Lung (tissue), 12 donors: Measurements from ENCODE around the gene KNDC1. TPM values are rescaled to one million over a fixed set of nuclear protein-coding genes. Genes with fewer than 3 reads are reported as not detected.

ENCODE experiments used
- ATAC-seq: fragments of 200-7000 bp; cut with Tn5 transposase; one replicate; pipeline ENCODE4 v1.9.1; 2020; ENCODE audit warnings: moderate number of reproducible peaks; ENCODE audit not compliant: insufficient read depth, low FRiP score
- DNase-seq, 3 donors: peaks; one replicate each; pipeline ENCODE4 v3.0.0-alpha.2; 2013 to 2017
- H3K27ac ChIP-seq, 2 donors: one replicate each; pipeline ENCODE4 v1.5.1; 2013; ENCODE audit warnings: mild to moderate bottlenecking in 2 of 2, moderate library complexity in 2 of 2, control low read depth in 1 of 2, inconsistent platforms in 1 of 2, low read depth in 1 of 2, low read length in 1 of 2
- H3K27me3 ChIP-seq, 3 donors: one replicate each; pipeline ENCODE4 v1.5.1; 2013; ENCODE audit warnings: low read length in 2 of 3; ENCODE audit not compliant: control insufficient read depth in 3 of 3, insufficient read depth in 3 of 3
- H3K36me3 ChIP-seq, 4 donors: one replicate each; pipeline ENCODE4 v1.5.1; 2013; ENCODE audit warnings: low read length in 4 of 4, mild to moderate bottlenecking in 1 of 4, moderate library complexity in 1 of 4; ENCODE audit not compliant: control insufficient read depth in 4 of 4, insufficient read depth in 4 of 4
- H3K4me1 ChIP-seq, 5 donors: one replicate each; pipeline ENCODE4 v1.5.1; 2013; ENCODE audit warnings: low read length in 5 of 5, mild to moderate bottlenecking in 2 of 5, moderate library complexity in 1 of 5; ENCODE audit not compliant: control insufficient read depth in 5 of 5, insufficient read depth in 5 of 5
- H3K4me3 ChIP-seq: one replicate; pipeline ENCODE4 v1.5.1; 2013; ENCODE audit warnings: mild to moderate bottlenecking, control low read depth, moderate library complexity
- H3K9ac ChIP-seq, 2 donors: one replicate each; pipeline ENCODE4 v1.5.1; 2013; ENCODE audit warnings: low read length in 2 of 2, control low read depth in 1 of 2; ENCODE audit not compliant: insufficient read depth in 1 of 2
- H3K9me3 ChIP-seq, 4 donors: one replicate each; pipeline ENCODE4 v1.5.1; 2013; ENCODE audit warnings: low read length in 3 of 4, mild to moderate bottlenecking in 1 of 4, moderate library complexity in 1 of 4; ENCODE audit not compliant: control insufficient read depth in 4 of 4, insufficient read depth in 3 of 4
- WGBS, 2 donors: extraction: QIAGEN DNeasy Blood & Tissue Kit; methylation state at CpG; one replicate each; pipeline ENCODE4 v1.1.7; 2013; 5-methylcytosine and 5-hydroxymethylcytosine counted together
- polyA plus RNA-seq, 2 donors: library from polyadenylated mRNA; stranded (reverse); fragments of 200-250 nt; gene quantifications; one replicate each; pipeline ENCODE4 v1.2.1, GENCODE V29; 2013
- total RNA-seq, 2 donors: library from RNA; depleted of rRNA in 1 of 2; stranded (reverse); fragments of >200 nt in 1 of 2; gene quantifications; one replicate each; pipeline ENCODE4 v1.2.1, GENCODE V29; 2014 to 2021
- TF ChIP-seq, protein P1 (sequence below): IDR thresholded peaks from 2 replicates; pipeline ENCODE4 v1.5.1; 2012; ENCODE audit warnings: mild to moderate bottlenecking; ENCODE audit errors: control extremely low read depth, extremely low read depth
- donor health status: control.
- donor health status: control.
- donor health status: Bipolar disorder and iron deficiency.
- donor health status: healthy.
- donor health status: DM: yes; HTN: yes; CAD: no.

Gene KNDC1
- total and polyA plus RNA-seq, 4 donors: 3.2 to 21.0 (median 6.7) TPM

DNA sequence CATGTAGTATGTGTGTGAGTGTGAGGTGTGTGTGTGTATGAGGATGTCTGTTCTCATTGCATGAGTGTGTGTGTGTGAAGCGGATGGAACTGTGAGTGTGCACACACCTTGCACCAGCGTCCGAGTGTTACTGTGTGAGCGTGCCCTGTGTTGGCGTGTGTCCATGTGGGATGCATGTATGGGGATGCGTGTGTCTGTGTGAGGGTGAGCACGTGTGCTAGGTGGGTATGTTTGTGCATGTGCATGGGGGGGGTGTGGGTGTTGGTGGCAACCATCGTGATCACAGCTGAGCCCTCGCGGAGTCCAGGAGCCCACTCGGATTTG is 6.4 kb downstream of the KNDC1 start:
- H3K4me1 ChIP-seq: peaks cover 0 to 14% (median 3%) of the 10 kb centered on the region in 5 donors
- TF ChIP-seq, protein P1, sequence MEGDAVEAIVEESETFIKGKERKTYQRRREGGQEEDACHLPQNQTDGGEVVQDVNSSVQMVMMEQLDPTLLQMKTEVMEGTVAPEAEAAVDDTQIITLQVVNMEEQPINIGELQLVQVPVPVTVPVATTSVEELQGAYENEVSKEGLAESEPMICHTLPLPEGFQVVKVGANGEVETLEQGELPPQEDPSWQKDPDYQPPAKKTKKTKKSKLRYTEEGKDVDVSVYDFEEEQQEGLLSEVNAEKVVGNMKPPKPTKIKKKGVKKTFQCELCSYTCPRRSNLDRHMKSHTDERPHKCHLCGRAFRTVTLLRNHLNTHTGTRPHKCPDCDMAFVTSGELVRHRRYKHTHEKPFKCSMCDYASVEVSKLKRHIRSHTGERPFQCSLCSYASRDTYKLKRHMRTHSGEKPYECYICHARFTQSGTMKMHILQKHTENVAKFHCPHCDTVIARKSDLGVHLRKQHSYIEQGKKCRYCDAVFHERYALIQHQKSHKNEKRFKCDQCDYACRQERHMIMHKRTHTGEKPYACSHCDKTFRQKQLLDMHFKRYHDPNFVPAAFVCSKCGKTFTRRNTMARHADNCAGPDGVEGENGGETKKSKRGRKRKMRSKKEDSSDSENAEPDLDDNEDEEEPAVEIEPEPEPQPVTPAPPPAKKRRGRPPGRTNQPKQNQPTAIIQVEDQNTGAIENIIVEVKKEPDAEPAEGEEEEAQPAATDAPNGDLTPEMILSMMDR: no peak
- no peak for ATAC-seq
- H3K9ac ChIP-seq: no peak overlapping the region
- 92% methylated on average over 11 of the region's 11 CpGs for WGBS, 2 donors
- H3K4me3 ChIP-seq: no peak overlapping the region
- DNase-seq: no peak
- H3K36me3 ChIP-seq: no peaks in the 10 kb centered on the region
- peaks cover 0 to 3% (median 0%) of the 10 kb centered on the region in 4 donors for H3K9me3 ChIP-seq
- no peak overlapping the region for H3K27ac ChIP-seq
- peaks cover 0 to 5% (median 0%) of the 10 kb centered on the region in 3 donors for H3K27me3 ChIP-seq

DNA sequence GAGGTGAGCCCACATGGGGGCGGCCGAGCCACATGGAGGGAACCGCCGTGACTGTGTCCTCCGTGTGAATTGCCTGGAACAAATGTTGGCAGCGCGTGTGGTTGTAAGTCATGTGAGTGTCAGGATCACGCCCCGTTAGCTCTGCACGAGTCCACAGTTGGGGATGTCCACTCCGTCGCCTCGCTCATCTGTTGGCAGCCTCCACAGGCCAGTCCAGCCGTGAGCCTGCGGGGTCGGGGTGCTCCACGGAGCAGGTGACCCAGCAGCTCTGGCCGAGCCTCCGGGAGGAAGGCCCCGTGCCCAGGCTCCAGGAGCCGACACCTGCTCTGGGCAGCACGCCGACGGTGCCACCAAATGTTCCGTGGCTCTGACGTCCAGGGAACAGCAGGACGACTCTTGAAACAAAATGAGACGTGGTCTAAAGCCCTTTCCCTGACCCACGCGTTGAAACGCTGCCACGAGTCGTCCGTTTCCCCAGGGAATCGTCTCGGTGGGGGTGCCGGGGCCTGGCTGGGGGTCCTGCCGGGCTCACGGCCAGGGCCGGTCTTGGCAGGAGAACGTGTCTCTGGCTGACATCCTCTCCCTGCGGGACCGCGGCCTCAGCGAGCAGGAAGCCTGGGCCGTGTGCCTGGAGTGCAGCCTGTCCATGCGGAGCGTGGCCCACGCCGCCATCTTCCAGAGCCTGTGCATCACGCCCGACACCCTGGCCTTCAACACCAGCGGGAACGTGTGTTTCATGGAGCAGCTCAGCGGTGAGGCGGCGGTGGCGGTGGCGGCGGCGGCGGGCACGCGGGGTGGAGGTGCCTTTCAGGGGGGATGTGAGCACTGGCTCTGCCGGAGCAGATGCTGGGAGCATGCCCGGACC is 7.0 kb downstream of the KNDC1 start:
- Histone ChIP-seq H3K36me3 (no peaks in the 10 kb centered on the region), H3K27ac (no peak overlapping the region), H3K9ac (no peak overlapping the region), H3K4me1 (peaks cover 0 to 11% (median 3%) of the 10 kb centered on the region in 5 donors), H3K4me3 (no peak overlapping the region), H3K9me3 (peaks cover 0 to 3% (median 0%) of the 10 kb centered on the region in 4 donors), H3K27me3 (peaks cover 0 to 3% (median 0%) of the 10 kb centered on the region in 3 donors)
- WGBS, 2 donors: 83 to 90% methylated on average over 58 to 66 of the region's 66 CpGs
- DNase-seq: peak; percentile 40 to 66 (median 56)
- no peak for ATAC-seq
- TF ChIP-seq, protein P1: no peak

DNA sequence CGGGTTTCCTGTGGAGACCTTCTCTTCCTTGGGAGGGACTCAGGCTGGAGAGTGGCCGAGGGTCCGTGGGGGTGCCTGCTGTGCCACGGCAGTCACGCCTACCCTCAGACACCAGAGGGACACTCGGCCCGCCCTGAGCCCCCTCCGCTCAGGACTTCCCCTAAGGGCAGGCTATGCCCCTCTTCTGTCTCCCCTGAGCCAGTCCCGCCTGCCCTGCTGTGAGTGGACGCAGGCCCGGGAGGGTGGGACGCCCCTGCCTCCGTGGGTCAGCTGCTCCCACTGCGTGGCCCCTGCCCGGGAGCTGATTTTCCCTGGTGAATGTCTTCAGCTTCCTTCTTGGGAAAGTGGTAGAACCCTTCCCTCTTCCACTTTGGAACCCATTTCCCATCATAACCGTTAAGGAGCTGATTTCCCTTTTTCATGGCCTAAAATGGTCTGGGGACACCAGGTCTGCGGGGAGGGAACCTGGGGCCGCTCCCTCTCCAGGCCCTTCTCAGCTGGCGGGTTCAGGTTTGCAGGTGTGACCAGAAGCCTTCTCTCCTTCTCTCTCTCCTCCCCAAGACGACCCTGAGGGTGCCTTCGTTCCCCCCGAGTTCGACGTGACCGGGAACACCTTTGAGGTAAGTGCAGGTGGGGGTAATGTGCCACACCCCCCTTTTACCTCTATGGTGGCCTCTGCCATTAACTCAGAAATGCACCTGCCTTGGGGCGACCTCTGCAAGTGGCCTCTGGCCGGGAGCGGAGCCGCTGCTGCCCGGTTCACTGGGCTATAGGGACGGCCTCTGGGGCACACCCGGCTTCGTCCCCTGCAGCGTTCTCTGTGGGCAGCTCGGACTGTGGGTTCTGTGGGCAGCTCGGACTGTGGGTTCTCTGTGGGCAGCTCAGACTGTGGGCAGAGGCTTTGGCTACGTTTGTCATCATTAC is 7.9 kb downstream of the KNDC1 start:
- H3K4me3 ChIP-seq: no peak overlapping the region
- TF ChIP-seq, protein P1: no peak
- H3K9me3 ChIP-seq: peaks cover 0 to 3% (median 0%) of the 10 kb centered on the region in 4 donors
- H3K27ac ChIP-seq: no peak overlapping the region
- DNase-seq (no peak), ATAC-seq (no peak)
- no peaks in the 10 kb centered on the region for H3K27me3 ChIP-seq
- H3K9ac ChIP-seq: no peak overlapping the region
- peaks cover 0 to 11% (median 3%) of the 10 kb centered on the region in 5 donors for H3K4me1 ChIP-seq
- WGBS, 2 donors: 88 to 90% methylated on average over 37 of the region's 37 CpGs
- no peaks in the 10 kb centered on the region for H3K36me3 ChIP-seq
